HG02759 (cell line): Measurements from ENCODE around the gene CHI3L2.

Experiments
- ATAC-seq: cut with Tn5 transposase; IDR thresholded peaks from one replicate; pipeline ENCODE4 v1.9.1; 2021; ENCODE audit warnings: mild to moderate bottlenecking, moderate library complexity; ENCODE audit not compliant: unreplicated experiment

CHI3L2 gene

GRCh38 chr1:111227434-111227833 lies at the start of gene CHI3L2:
Gene CHI3L2, plus strand, starts transcription at chr1:111227713. Its CDS starts 17 bp downstream, at chr1:111227730.
- no peak for ATAC-seq

DNA sequence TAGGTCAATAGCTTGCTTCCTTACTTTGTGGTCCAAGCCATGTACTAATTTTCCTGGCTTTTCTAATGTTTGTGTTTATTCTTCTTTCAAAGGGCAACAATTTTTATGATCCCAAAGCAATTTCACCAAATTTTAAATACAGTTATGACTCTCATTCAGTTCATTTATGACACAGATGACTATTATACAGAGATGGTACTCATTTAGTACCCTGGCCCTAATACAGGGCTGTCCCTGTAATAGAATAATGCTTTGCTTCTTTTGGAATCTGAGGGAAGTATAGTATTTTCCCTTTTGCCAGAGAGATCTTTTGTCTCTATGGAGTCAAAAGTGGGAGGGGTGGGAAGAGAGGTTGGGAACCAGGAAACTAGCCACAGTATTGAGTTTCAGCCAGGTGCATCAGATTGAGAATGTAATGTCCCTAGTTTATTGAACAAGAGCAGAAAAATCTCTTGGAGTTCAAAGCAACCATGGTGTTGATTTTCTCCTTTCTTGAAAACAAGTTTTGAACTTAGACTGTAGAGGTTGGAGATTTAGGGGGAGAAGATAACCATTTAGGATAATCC lies 47.5 kb upstream of the CHI3L2 start:
- ATAC-seq, result no peak

DNA sequence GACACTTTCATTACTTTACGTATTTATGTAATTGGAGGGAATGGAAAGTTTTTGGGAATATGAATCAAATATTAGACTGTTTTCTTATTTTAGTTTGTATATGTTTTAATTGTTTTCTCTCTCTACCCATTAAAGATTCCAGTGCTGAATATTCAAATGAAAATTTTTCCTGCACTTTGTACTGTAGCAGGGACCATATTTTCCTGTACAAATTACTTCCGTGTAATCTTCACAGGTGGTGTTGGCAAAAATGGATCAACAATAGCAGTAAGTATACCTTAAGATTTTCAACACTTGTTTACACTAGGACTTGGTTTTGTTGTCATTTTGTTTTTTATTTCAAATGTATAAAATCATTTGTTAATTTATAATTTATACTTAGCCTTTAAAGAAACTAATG lies 45.5 kb upstream of the CHI3L2 start:
- no peak for ATAC-seq

- no peak for ATAC-seq
These were observed 44.0 kb upstream of the CHI3L2 start for GRCh38 chr1:111183308-111184069.

DNA sequence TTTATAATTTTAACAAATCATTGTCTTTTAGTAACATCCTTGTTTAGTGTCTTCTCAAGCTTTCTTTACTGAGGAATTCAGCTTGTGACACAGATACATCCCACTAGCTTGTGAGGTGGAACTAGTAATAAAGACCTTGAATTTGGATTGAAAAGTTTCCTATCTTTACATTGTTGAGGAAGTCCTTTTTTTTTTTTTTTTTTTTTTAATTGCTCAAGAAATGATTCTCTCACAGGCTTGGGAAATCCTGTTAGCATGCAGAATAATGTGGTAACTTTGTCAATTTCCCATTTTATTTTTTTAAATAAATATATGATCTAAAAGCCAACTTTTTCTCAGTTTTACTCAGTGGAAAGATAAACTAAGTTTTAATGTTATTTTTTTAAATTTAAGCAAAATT lies 42.9 kb upstream of the CHI3L2 start:
- no peak for ATAC-seq

GRCh38 chr1:111190931-111191451 lies 36.5 kb upstream of the CHI3L2 start:
- ATAC-seq, result no peak

DNA sequence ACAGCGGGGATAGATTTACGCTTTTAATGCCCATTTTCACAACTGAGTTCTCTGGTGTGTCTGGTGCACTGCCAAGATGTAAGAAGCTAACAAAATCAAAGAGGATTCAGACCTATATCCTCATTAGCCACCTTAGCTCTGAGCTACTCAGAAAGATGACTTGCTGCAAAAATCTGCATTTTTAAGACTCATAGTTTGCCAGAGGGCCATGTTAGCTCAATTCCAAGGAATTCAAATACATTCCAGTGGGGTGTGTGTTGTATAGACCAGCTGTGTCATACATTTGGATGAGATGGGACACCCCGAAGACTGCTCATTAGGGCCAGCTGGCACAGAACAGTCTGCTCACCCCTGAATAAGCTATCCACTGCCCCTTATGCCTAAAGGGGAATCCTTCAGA lies 36.0 kb upstream of the CHI3L2 start:
- no peak for ATAC-seq

GRCh38 chr1:111192074-111192473 lies 35.4 kb upstream of the CHI3L2 start:
- no peak for ATAC-seq

GRCh38 chr1:111192658-111193519 lies 34.6 kb upstream of the CHI3L2 start:
- peak; percentile 59 for ATAC-seq

GRCh38 chr1:111193712-111194480 lies 33.6 kb upstream of the CHI3L2 start:
- no peak for ATAC-seq

- ATAC-seq, result no peak
These were observed 32.4 kb upstream of the CHI3L2 start for GRCh38 chr1:111195002-111195684.

DNA sequence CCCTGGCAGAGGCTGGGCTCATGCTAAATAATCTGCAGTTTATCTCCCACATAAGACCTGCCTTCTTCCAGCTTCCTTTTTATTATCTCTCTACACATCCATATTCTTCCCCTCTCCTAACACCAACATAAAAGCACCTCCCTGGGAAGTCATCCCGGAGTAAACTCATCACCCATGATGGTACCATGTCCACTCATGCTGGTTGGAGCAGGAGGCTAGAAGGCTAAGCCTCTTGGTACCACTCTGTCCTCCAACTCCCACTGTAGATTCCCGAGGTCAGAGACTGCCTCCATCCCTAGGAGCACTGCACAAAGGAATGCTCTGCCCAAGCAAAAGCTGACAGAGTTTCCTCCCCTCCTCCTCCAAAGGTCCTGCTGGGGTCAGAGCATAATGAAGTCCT lies 31.3 kb upstream of the CHI3L2 start:
- ATAC-seq, result no peak

DNA sequence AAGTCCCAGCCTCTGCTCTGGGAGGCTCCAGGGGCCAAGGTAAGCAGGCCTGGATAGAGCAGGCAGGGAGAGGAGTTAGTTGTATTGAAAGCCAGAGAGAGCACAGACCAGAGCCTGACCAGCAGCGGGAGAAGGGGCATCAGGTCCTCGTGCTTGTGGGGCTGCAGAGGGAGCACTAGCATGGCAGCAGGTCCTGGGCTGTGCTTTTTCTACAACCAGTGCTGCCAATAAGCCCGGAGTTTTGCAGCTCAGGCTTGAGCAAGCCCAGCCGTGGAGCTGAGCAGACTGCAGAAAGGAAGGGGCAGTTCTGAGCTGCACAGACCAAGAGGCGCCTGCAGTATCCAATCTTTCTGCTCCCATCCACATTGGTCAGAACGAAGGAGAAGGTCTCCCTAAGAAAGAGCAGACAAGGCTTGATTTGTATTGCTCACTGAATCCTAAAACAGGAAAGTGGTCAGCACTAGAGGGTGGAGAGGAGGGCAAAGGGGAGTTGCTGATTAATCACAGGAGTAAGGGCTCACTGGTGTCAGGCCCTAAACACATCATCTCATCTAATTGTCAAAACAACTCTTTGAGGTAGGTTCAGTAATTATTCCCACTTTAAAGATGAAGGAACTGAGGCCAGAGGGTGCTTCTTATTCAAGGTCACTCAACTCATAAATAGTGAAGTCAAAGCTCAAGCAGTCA lies 29.8 kb upstream of the CHI3L2 start:
- no peak for ATAC-seq

GRCh38 chr1:111198836-111199235 lies 28.7 kb upstream of the CHI3L2 start:
- no peak for ATAC-seq

GRCh38 chr1:111199329-111199728 lies 28.2 kb upstream of the CHI3L2 start:
- ATAC-seq, result no peak

DNA sequence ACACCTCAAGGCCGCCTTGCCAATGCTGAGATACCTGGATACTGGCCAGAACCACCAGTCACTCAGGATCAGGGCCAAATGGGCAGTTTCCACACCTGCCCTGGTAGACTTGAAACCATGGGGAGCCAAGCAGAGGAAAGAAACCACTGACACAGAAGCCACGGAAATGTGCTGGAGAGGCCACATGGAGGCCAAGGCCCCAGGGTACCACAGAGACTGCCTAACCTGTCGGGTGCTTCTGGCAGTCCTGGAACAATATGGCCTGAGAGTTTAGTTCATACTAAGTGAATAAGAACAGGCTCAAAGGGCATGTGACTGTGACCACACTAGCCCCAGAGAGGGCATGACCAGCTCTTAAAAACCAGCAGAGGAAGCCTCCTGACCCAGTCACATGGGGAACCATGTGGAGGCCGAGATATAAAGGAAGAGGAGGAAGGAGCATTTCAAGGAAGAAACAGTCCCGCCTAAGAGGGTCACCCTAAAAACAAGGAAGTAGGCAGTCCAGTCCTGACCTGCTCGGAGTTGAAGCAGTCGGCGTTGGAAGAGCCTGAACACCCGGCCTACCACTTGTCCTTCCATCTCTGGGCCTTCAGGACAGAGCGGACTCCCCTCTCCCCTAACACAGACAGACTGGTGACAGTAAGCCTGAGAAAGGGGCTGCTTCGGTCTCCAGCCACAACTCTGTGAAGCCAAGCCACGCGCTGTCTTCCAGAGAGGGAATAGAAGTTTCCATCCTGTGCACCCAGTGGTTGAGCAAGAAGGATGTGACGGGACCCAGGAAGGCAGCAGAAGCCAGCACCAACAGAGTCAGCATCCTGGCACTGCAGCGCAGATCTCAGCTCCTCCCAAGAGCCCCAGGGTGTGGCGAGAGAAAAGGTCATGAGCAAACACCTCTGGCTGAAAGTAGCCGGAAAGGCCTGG lies 27.4 kb upstream of the CHI3L2 start, which contains the start of gene DENND2D:
Gene DENND2D, minus strand, starts transcription at position 766 of the 921 bp plus-strand sequence. Its CDS starts 187 bp downstream, at position 579.
- ATAC-seq, result no peak

GRCh38 chr1:111200802-111201161 lies 26.7 kb upstream of the CHI3L2 start:
- ATAC-seq, result no peak

- ATAC-seq, result no peak
These were observed 26.0 kb upstream of the CHI3L2 start for GRCh38 chr1:111201275-111202090.
